Upper lobe of right lung (tissue), 1 donor: ENCODE measurements around the gene UBE2J2. TPM values are rescaled to one million over a fixed set of nuclear protein-coding genes. Genes with fewer than 3 reads are reported as not detected.
A peak's percentile ranks its signal among the peaks of the same experiment; 100 is the strongest.

Experiments
- ATAC-seq: fragments of 200-7000 bp; cut with Tn5 transposase; one replicate; pipeline ENCODE4 v1.9.1; 2020; ENCODE audit warnings: mild to moderate bottlenecking, moderate library complexity
- DNase-seq: peaks from one replicate; pipeline ENCODE4 v3.0.0-alpha.2; 2020
- H3K27ac ChIP-seq: fragments of 200-600 bp; one replicate; pipeline ENCODE4 v1.8.0; 2022
- H3K27me3 ChIP-seq: fragments of 200-600 bp; one replicate; pipeline ENCODE4 v1.8.0; 2022; ENCODE audit warnings: mild to moderate bottlenecking
- H3K36me3 ChIP-seq: fragments of 200-600 bp; one replicate; pipeline ENCODE4 v1.8.0; 2022
- H3K4me1 ChIP-seq: fragments of 200-600 bp; one replicate; pipeline ENCODE4 v1.8.0; 2022
- H3K4me3 ChIP-seq: fragments of 200-600 bp; one replicate; pipeline ENCODE4 v1.8.0; 2022; ENCODE audit warnings: mild to moderate bottlenecking
- H3K9me3 ChIP-seq: fragments of 200-600 bp; one replicate; pipeline ENCODE4 v1.8.0; 2022
- intact Hi-C: fragments of 100-400 bp; cut with DNase I; formaldehyde crosslinking; loops from one replicate; pipeline ENCODE4 v1.11.0; 2022
- total RNA-seq: library from RNA; stranded (reverse); fragmentation: NEBNext Ultra II Directional; extraction: Animal tissue kit (Norgen Biotek cat#: 25700); gene quantifications from one replicate; pipeline ENCODE4 v1.2.1, GENCODE V29; 2021
- TF ChIP-seq, protein P1 (sequence below): fragments of 200-600 bp; IDR thresholded peaks from one replicate; pipeline ENCODE4 v1.8.0; 2022; ENCODE audit warnings: antibody characterized with exemption
- donor health status: DM: no; HTN: yes; CAD: no; lungs with severe emphysema.

UBE2J2 gene
- total RNA-seq, 1 donor from 2014 or later, result 52.5 TPM

- Histone ChIP-seq H3K9me3 (no peaks in the 10 kb centered on the region), H3K27me3 (peaks cover 14% of the 10 kb centered on the region), H3K4me1 (no peaks in the 10 kb centered on the region), H3K4me3 (no peak overlapping the region), H3K36me3 (no peaks in the 10 kb centered on the region), H3K27ac (no peak overlapping the region)
- DNase-seq, result no peak
- intact Hi-C loops, result loop anchor here (10.0 kb wide), 1 partner anchor 160 kb away; no protein-coding TSS in a partner anchor
- ATAC-seq, result no peak
- TF ChIP-seq, protein P1, sequence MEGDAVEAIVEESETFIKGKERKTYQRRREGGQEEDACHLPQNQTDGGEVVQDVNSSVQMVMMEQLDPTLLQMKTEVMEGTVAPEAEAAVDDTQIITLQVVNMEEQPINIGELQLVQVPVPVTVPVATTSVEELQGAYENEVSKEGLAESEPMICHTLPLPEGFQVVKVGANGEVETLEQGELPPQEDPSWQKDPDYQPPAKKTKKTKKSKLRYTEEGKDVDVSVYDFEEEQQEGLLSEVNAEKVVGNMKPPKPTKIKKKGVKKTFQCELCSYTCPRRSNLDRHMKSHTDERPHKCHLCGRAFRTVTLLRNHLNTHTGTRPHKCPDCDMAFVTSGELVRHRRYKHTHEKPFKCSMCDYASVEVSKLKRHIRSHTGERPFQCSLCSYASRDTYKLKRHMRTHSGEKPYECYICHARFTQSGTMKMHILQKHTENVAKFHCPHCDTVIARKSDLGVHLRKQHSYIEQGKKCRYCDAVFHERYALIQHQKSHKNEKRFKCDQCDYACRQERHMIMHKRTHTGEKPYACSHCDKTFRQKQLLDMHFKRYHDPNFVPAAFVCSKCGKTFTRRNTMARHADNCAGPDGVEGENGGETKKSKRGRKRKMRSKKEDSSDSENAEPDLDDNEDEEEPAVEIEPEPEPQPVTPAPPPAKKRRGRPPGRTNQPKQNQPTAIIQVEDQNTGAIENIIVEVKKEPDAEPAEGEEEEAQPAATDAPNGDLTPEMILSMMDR, result no peak
Measured at GRCh38 chr1:1285102-1285571, 11.5 kb upstream of the UBE2J2 start.

- DNase-seq, result no peak
- intact Hi-C loops, result loop anchor here (10.0 kb wide), 1 partner anchor 160 kb away; no protein-coding TSS in a partner anchor
Measured at GRCh38 chr1:1284221-1285101, 10.8 kb upstream of the UBE2J2 start.

GRCh38 chr1:1283821-1284220 lies 10.2 kb upstream of the UBE2J2 start:
- Histone ChIP-seq H3K4me3 (no peak overlapping the region), H3K4me1 (no peaks in the 10 kb centered on the region), H3K27me3 (peaks cover 14% of the 10 kb centered on the region), H3K9me3 (no peaks in the 10 kb centered on the region), H3K27ac (no peak overlapping the region), H3K36me3 (no peaks in the 10 kb centered on the region)
- intact Hi-C loops, result loop anchor here (10.0 kb wide), 1 partner anchor 159 kb away; no protein-coding TSS in a partner anchor
- DNase-seq (no peak), ATAC-seq (no peak)
- TF ChIP-seq, protein P1, result no peak

More at GRCh38 chr1:1284221-1285101, 10.8 kb upstream of the UBE2J2 start:
- H3K4me3 ChIP-seq, result no peak overlapping the region
- no peaks in the 10 kb centered on the region for H3K4me1 ChIP-seq
- no peak for ATAC-seq
- TF ChIP-seq, protein P1, result no peak
- no peak overlapping the region for H3K27ac ChIP-seq
- H3K36me3 ChIP-seq, result no peaks in the 10 kb centered on the region
- peaks cover 14% of the 10 kb centered on the region for H3K27me3 ChIP-seq
- no peaks in the 10 kb centered on the region for H3K9me3 ChIP-seq

- Histone ChIP-seq H3K9me3 (no peaks in the 10 kb centered on the region), H3K4me3 (no peak overlapping the region), H3K4me1 (no peaks in the 10 kb centered on the region), H3K36me3 (no peaks in the 10 kb centered on the region), H3K27me3 (peaks cover 14% of the 10 kb centered on the region), H3K27ac (no peak overlapping the region)
- DNase-seq (no peak), ATAC-seq (no peak)
- intact Hi-C loops, result loop anchor here (10.0 kb wide), 1 partner anchor 158 kb away; no protein-coding TSS in a partner anchor
- TF ChIP-seq, protein P1, result no peak
Measured at GRCh38 chr1:1282998-1283397, 9.3 kb upstream of the UBE2J2 start.

DNA sequence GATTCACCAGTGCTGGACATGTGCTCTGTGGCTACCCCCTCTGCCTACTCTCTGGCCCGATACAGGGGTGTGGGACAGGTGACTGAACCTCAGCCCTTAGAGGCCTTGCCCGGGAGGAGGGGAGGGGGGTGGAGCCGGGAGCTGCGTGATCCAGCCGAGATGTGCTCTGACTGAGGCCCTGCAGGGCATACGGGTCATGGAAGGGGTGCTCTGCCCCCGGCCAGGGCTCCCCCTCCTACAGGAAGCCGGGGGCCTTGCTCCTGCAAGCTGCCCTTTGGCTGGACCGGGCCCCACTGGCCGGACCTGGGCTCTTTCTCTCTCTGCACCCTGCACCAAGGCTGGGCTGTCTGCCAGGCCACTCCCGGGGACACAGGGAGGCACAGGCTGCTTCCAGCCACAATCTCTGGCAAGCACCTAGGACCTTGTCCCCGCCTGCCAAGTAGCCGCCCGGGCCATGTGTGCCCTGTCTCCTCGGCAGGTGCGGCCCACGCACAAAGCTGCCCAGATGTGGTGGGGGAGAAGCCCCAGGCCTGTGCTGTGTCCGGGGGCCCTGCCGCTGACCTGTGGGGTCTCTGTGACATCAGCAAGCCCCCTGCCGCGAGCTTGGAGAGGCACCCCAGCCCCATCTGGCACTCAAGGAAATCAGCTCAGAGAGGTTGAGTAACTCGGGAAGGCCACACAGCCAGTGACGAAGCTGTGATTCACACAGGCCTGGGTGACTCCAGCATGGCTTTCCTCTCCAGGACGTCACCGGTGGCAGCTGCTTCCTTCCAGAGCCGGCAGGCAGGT lies 8.1 kb upstream of the UBE2J2 start:
- Histone ChIP-seq H3K9me3 (no peaks in the 10 kb centered on the region), H3K27me3 (peaks cover 9% of the 10 kb centered on the region), H3K27ac (no peak overlapping the region), H3K36me3 (no peaks in the 10 kb centered on the region), H3K4me1 (no peaks in the 10 kb centered on the region), H3K4me3 (no peak overlapping the region)
- DNase-seq (peak; percentile 91), ATAC-seq (peak; percentile 80)
- intact Hi-C loops, result loop anchor here (10.0 kb wide), 1 partner anchor 157 kb away; no protein-coding TSS in a partner anchor
- TF ChIP-seq, protein P1, result no peak
